ENCODE measurements around the gene HSD17B14.

Gene HSD17B14

GRCh38 chr19:48830965-48831364 lies 5.3 kb downstream of the HSD17B14 start:
- H3K4me1 Mint-ChIP-seq = peaks cover 22% of the 10 kb centered on the region
- peaks cover 42% of the 10 kb centered on the region for H3K36me3 Mint-ChIP-seq (ENCODE audit: low read depth)
- DNase-seq = no peak
- H3K4me3 Mint-ChIP-seq = no peak overlapping the region
- no peaks in the 10 kb centered on the region for H3K9me3 Mint-ChIP-seq
- no peak for TF ChIP-seq CTCF (IDR thresholded peaks at IDR 0.05)
- peaks cover 3% of the 10 kb centered on the region for H3K27me3 Mint-ChIP-seq (ENCODE audit: low read depth, poor library complexity)
- H3K27ac Mint-ChIP-seq = no peak overlapping the region

- Mint-ChIP-seq H3K27ac (peak overlapping the region; percentile 93), H3K36me3 (ENCODE audit: low read depth) (peaks cover 47% of the 10 kb centered on the region), H3K9me3 (no peaks in the 10 kb centered on the region), H3K4me1 (peaks cover 17% of the 10 kb centered on the region), H3K4me3 (no peak overlapping the region), H3K27me3 (ENCODE audit: low read depth, poor library complexity) (peaks cover 3% of the 10 kb centered on the region)
- DNase-seq = no peak
- TF ChIP-seq CTCF (IDR thresholded peaks at IDR 0.05) = no peak
Observed at GRCh38 chr19:48830088-48830487, 6.2 kb downstream of the HSD17B14 start.

- Mint-ChIP-seq H3K36me3 (ENCODE audit: low read depth) (peaks cover 30% of the 10 kb centered on the region), H3K27me3 (ENCODE audit: low read depth, poor library complexity) (no peaks in the 10 kb centered on the region), H3K27ac (no peak overlapping the region), H3K4me3 (no peak overlapping the region), H3K4me1 (peaks cover 8% of the 10 kb centered on the region), H3K9me3 (no peaks in the 10 kb centered on the region)
- no peak for TF ChIP-seq CTCF (IDR thresholded peaks at IDR 0.05)
- DNase-seq = no peak
Observed at GRCh38 chr19:48826606-48827020, 9.7 kb downstream of the HSD17B14 start.

GRCh38 chr19:48822514-48822913 lies 13.8 kb downstream of the HSD17B14 start:
- Mint-ChIP-seq H3K27ac (no peak overlapping the region), H3K36me3 (ENCODE audit: low read depth) (peaks cover 17% of the 10 kb centered on the region), H3K9me3 (no peaks in the 10 kb centered on the region), H3K4me1 (peaks cover 9% of the 10 kb centered on the region), H3K4me3 (no peak overlapping the region), H3K27me3 (ENCODE audit: low read depth, poor library complexity) (no peaks in the 10 kb centered on the region)
- DNase-seq = no peak
- TF ChIP-seq CTCF (IDR thresholded peaks at IDR 0.05) = no peak

GRCh38 chr19:48821633-48822032 lies 14.7 kb downstream of the HSD17B14 start:
- H3K4me3 Mint-ChIP-seq = no peak overlapping the region
- no peak for DNase-seq
- H3K9me3 Mint-ChIP-seq = no peaks in the 10 kb centered on the region

More at GRCh38 chr19:48821633-48822032, 14.7 kb downstream of the HSD17B14 start:
- Mint-ChIP-seq H3K27me3 (ENCODE audit: low read depth, poor library complexity) (no peaks in the 10 kb centered on the region), H3K36me3 (ENCODE audit: low read depth) (peaks cover 8% of the 10 kb centered on the region), H3K4me1 (peaks cover 9% of the 10 kb centered on the region), H3K27ac (no peak overlapping the region)
- no peak for TF ChIP-seq CTCF (IDR thresholded peaks at IDR 0.05)

All from nephron progenitor cell (in vitro differentiated cells).